ENCODE measurements around the gene GATAD2B.

GATAD2B gene

GRCh38 chr1:153968972-153969371 is 46.2 kb upstream of the GATAD2B start:
- H3K36me3 ChIP-seq (ENCODE audit: control insufficient read depth in 2 of 2, insufficient read depth in 1 of 2, low read length in 2 of 2) = peaks cover 0 to 20% of the 10 kb centered on the region in 2 experiments; a peak in 2 of 3 replicates
- no peaks in the 10 kb centered on the region; the same call in 1 of the 2 replicates for H3K4me1 ChIP-seq (ENCODE audit: control insufficient read depth, insufficient read depth, low read length)
- TF ChIP-seq REPIN1 (tag by site-specific recombination; IDR thresholded peaks at IDR 0.05; ENCODE audit: low read depth) (no peak), PRDM1 (tag by site-specific recombination; IDR thresholded peaks at IDR 0.05) (no peak)
- no peak overlapping the region for H3K4me3 ChIP-seq (ENCODE audit: low read depth, low read length)
- no peaks in the 10 kb centered on the region for H3K9me3 ChIP-seq (ENCODE audit: control insufficient read depth, insufficient read depth, low read depth, low read length)
- H3K27ac ChIP-seq (ENCODE audit: extremely low read depth, low read depth, low read length) = no peak overlapping the region
- CTCF ChIA-PET = interaction anchor here (0.5 to 3.1 kb wide), 5 partner anchors 8 to 612 kb away, joined by 3 to 19 read pairs (median 5); partner anchors contain the start of genes JTB and RAB13
- POLR2A ChIA-PET = interaction anchor here (3.4 to 5.2 kb wide), 2 partner anchors 8 to 22 kb away, joined by 50 to 137 read pairs; partner anchors contain the start of genes JTB and RPS27

DNA sequence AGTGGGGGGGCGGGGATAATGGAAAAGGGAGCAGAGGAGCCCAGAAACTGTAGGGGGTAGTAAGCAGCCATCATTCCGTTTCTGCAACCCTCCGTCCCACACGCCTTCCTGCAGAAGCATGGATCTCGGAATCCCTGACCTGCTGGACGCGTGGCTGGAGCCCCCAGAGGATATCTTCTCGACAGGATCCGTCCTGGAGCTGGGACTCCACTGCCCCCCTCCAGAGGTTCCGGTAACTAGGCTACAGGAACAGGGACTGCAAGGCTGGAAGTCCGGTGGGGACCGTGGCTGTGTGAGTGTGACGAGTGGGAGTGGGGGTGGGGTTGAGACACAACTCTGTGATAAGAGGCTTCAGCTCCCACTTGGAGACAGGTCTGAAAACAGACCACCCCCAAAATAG is 45.6 kb upstream of the GATAD2B start:
- Histone ChIP-seq H3K9me3 (ENCODE audit: control insufficient read depth, insufficient read depth, low read depth, low read length) (no peaks in the 10 kb centered on the region), H3K36me3 (ENCODE audit: control insufficient read depth in 2 of 2, insufficient read depth in 1 of 2, low read length in 2 of 2) (peaks cover 0 to 15% of the 10 kb centered on the region in 2 experiments; a peak in 2 of 3 replicates), H3K4me1 (ENCODE audit: control insufficient read depth, insufficient read depth, low read length) (no peaks in the 10 kb centered on the region; the same call in 1 of the 2 replicates), H3K4me3 (ENCODE audit: low read depth, low read length) (peak overlapping the region; percentile 29), H3K27ac (ENCODE audit: extremely low read depth, low read depth, low read length) (no peak overlapping the region; the same call in 1 of the 2 replicates)
- TF ChIP-seq ZFHX2 (tag by site-specific recombination; conservative IDR thresholded peaks at IDR 0.05) (0 out of 2 replicates have a peak, but pooled peaks have one; percentile 17), WT1 (tag by site-specific recombination; IDR thresholded peaks at IDR 0.05) (no peak)
- CTCF ChIA-PET = interaction anchor here (0.5 to 3.1 kb wide), 7 partner anchors 8 to 341 kb away, joined by 4 to 19 read pairs (median 5); partner anchors contain the start of genes JTB, RAB13, S100A1 and S100A13
- POLR2A ChIA-PET = interaction anchor here (1.9 to 5.2 kb wide), 5 partner anchors 9 to 46 kb away, joined by 7 to 137 read pairs (median 31); partner anchors contain the start of genes GATAD2B, JTB, RAB13 and RPS27

DNA sequence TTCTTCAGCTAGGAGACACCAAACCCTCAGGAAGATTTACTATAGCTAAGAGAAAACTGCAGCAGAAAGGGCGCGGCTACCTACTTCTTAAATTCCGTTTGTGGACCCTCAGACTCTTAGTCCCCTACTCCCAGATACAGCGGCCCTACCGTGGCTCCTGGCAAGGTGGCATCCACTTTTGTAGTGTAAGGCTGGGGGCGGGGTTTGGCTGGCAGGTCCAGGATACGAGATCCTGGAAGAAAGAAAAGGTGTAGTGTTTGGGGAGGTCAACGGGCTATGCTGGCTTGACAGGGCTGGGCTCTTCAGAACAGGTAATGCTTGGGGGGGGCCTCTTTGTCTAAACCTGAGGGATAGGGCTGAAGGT is 45.2 kb upstream of the GATAD2B start:
- Histone ChIP-seq H3K4me3 (ENCODE audit: low read depth, low read length) (peak overlapping the region; percentile 29), H3K36me3 (ENCODE audit: control insufficient read depth in 2 of 2, insufficient read depth in 1 of 2, low read length in 2 of 2) (peaks cover 0 to 11% of the 10 kb centered on the region in 2 experiments; a peak in 2 of 3 replicates), H3K27ac (ENCODE audit: extremely low read depth, low read depth, low read length) (peak overlapping the region; percentile 87), H3K4me1 (ENCODE audit: control insufficient read depth, insufficient read depth, low read length) (no peaks in the 10 kb centered on the region; the same call in 1 of the 2 replicates), H3K9me3 (ENCODE audit: control insufficient read depth, insufficient read depth, low read depth, low read length) (no peaks in the 10 kb centered on the region)
- ChIA-PET POLR2A (interaction anchor here (0.7 to 5.2 kb wide), 17 partner anchors 9 to 403 kb away, joined by 3 to 137 read pairs (median 7); partner anchors contain the start of genes CHTOP, CRTC2, DENND4B and GATAD2B), CTCF (interaction anchor here (0.8 to 3.1 kb wide), 8 partner anchors 9 to 340 kb away, joined by 4 to 19 read pairs (median 6); partner anchors contain the start of genes JTB, RAB13, S100A1 and S100A13)
- no peak for TF ChIP-seq SCRT2 (tag by site-specific recombination; IDR thresholded peaks at IDR 0.05)
- TF ChIP-seq ZNF654 (tag by site-specific recombination; IDR thresholded peaks at IDR 0.05; ENCODE audit: low read depth) = no peak
- TF ChIP-seq ZNF660 (tag by site-specific recombination; IDR thresholded peaks at IDR 0.05) = 0 out of 2 replicates have a peak, but pooled peaks have one; percentile 27

- peak within 1 kb of the TSS; percentile 51 for H3K4me3 ChIP-seq (ENCODE audit: low read depth, low read length)
- ChIA-PET CTCF (interaction anchor here (0.6 to 3.1 kb wide), 11 partner anchors 10 to 614 kb away, joined by 3 to 19 read pairs (median 5); partner anchors contain the start of genes DENND4B, JTB, RAB13 and S100A1), POLR2A (interaction anchor here (0.5 to 5.2 kb wide), 22 partner anchors 9 to 403 kb away, joined by 3 to 137 read pairs (median 6); partner anchors contain the start of genes CHTOP, CRTC2, DENND4B and GATAD2B)
- H3K27ac ChIP-seq (ENCODE audit: extremely low read depth, low read depth, low read length) = peak within 1 kb of the TSS; percentile 87
- H3K9me3 ChIP-seq (ENCODE audit: control insufficient read depth, insufficient read depth, low read depth, low read length) = no peaks in the 10 kb centered on the region
- H3K4me1 ChIP-seq (ENCODE audit: control insufficient read depth, insufficient read depth, low read length) = peaks cover 3% of the 10 kb centered on the region; the same call in 1 of the 2 replicates
- H3K36me3 ChIP-seq (ENCODE audit: control insufficient read depth in 2 of 2, insufficient read depth in 1 of 2, low read length in 2 of 2) = peaks cover 0 to 4% of the 10 kb centered on the region in 2 experiments; a peak in 2 of 3 replicates
- TF ChIP-seq GLIS2 (tag by site-specific recombination; IDR thresholded peaks at IDR 0.05) = peak; percentile 93
- TF ChIP-seq, protein P1, sequence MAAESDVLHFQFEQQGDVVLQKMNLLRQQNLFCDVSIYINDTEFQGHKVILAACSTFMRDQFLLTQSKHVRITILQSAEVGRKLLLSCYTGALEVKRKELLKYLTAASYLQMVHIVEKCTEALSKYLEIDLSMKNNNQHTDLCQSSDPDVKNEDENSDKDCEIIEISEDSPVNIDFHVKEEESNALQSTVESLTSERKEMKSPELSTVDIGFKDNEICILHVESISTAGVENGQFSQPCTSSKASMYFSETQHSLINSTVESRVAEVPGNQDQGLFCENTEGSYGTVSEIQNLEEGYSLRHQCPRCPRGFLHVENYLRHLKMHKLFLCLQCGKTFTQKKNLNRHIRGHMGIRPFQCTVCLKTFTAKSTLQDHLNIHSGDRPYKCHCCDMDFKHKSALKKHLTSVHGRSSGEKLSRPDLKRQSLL (tag by site-specific recombination; IDR thresholded peaks at IDR 0.05) = peak; percentile 75
- TF ChIP-seq ZNF654 (tag by site-specific recombination; IDR thresholded peaks at IDR 0.05; ENCODE audit: low read depth) = 0 out of 2 replicates have a peak, but pooled peaks have one; percentile 7
- peak; percentile 63; the same call in 1 of the 2 replicates for TF ChIP-seq ZFP3 (tag by site-specific recombination; IDR thresholded peaks at IDR 0.05; ENCODE audit: low read depth)
- TF ChIP-seq, protein P2, sequence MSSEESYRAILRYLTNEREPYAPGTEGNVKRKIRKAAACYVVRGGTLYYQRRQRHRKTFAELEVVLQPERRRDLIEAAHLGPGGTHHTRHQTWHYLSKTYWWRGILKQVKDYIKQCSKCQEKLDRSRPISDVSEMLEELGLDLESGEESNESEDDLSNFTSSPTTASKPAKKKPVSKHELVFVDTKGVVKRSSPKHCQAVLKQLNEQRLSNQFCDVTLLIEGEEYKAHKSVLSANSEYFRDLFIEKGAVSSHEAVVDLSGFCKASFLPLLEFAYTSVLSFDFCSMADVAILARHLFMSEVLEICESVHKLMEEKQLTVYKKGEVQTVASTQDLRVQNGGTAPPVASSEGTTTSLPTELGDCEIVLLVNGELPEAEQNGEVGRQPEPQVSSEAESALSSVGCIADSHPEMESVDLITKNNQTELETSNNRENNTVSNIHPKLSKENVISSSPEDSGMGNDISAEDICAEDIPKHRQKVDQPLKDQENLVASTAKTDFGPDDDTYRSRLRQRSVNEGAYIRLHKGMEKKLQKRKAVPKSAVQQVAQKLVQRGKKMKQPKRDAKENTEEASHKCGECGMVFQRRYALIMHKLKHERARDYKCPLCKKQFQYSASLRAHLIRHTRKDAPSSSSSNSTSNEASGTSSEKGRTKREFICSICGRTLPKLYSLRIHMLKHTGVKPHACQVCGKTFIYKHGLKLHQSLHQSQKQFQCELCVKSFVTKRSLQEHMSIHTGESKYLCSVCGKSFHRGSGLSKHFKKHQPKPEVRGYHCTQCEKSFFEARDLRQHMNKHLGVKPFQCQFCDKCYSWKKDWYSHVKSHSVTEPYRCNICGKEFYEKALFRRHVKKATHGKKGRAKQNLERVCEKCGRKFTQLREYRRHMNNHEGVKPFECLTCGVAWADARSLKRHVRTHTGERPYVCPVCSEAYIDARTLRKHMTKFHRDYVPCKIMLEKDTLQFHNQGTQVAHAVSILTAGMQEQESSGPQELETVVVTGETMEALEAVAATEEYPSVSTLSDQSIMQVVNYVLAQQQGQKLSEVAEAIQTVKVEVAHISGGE (tag by site-specific recombination; conservative IDR thresholded peaks at IDR 0.05; ENCODE audit: low read depth) = peak; percentile 78
- TF ChIP-seq, protein P3, sequence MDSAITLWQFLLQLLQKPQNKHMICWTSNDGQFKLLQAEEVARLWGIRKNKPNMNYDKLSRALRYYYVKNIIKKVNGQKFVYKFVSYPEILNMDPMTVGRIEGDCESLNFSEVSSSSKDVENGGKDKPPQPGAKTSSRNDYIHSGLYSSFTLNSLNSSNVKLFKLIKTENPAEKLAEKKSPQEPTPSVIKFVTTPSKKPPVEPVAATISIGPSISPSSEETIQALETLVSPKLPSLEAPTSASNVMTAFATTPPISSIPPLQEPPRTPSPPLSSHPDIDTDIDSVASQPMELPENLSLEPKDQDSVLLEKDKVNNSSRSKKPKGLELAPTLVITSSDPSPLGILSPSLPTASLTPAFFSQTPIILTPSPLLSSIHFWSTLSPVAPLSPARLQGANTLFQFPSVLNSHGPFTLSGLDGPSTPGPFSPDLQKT (IDR thresholded peaks at IDR 0.05; ENCODE audit: borderline replicate concordance, low read depth, low read length) = peak; percentile 16; the same call in 1 of the 2 replicates
- TF ChIP-seq, protein P4, sequence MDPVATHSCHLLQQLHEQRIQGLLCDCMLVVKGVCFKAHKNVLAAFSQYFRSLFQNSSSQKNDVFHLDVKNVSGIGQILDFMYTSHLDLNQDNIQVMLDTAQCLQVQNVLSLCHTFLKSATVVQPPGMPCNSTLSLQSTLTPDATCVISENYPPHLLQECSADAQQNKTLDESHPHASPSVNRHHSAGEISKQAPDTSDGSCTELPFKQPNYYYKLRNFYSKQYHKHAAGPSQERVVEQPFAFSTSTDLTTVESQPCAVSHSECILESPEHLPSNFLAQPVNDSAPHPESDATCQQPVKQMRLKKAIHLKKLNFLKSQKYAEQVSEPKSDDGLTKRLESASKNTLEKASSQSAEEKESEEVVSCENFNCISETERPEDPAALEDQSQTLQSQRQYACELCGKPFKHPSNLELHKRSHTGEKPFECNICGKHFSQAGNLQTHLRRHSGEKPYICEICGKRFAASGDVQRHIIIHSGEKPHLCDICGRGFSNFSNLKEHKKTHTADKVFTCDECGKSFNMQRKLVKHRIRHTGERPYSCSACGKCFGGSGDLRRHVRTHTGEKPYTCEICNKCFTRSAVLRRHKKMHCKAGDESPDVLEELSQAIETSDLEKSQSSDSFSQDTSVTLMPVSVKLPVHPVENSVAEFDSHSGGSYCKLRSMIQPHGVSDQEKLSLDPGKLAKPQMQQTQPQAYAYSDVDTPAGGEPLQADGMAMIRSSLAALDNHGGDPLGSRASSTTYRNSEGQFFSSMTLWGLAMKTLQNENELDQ (tag by site-specific recombination; IDR thresholded peaks at IDR 0.05; ENCODE audit: low read depth) = no peak
- TF ChIP-seq ZNF121 (tag by site-specific recombination; IDR thresholded peaks at IDR 0.05) = peak; percentile 100
- TF ChIP-seq SCRT2 (tag by site-specific recombination; IDR thresholded peaks at IDR 0.05) = peak; percentile 91
Measured at GRCh38 chr1:153967107-153967999, 44.6 kb upstream of the GATAD2B start, which contains the start of gene CREB3L4. CREB3L4 (plus strand) TSS chr1:153967902; CDS start chr1:153968526, 624 bp downstream.
